Mucosa of descending colon (tissue), 3 donors: ENCODE results near the gene FGD4. TPM values are rescaled to one million over a fixed set of nuclear protein-coding genes. Genes with fewer than 3 reads are reported as not detected.

Experiments used
- ATAC-seq: fragments of 200-7000 bp; cut with Tn5 transposase; one replicate; pipeline ENCODE4 v1.9.1; 2020; ENCODE audit warnings: mild to moderate bottlenecking, moderate library complexity
- DNase-seq, 3 donors: peaks; one replicate each; pipeline ENCODE4 v3.0.0-alpha.2; 2020
- H3K36me3 ChIP-seq: fragments of 200-600 bp; one replicate; pipeline ENCODE4 v1.8.0; 2021; ENCODE audit warnings: low read depth, mild to moderate bottlenecking
- H3K4me1 ChIP-seq: fragments of 200-600 bp; one replicate; pipeline ENCODE4 v1.8.0; 2021; ENCODE audit warnings: low read depth, mild to moderate bottlenecking
- H3K4me3 ChIP-seq: fragments of 200-600 bp; one replicate; pipeline ENCODE4 v1.8.0; 2021; ENCODE audit warnings: mild to moderate bottlenecking
- H3K9me3 ChIP-seq: fragments of 200-600 bp; one replicate; pipeline ENCODE4 v1.8.0; 2021; ENCODE audit warnings: mild to moderate bottlenecking
- CTCF ChIP-seq: fragments of 200-600 bp; IDR thresholded peaks from one replicate; pipeline ENCODE4 v1.8.0; 2022; ENCODE audit warnings: antibody characterized with exemption, mild to moderate bottlenecking
- intact Hi-C, 2 donors: fragments of 100-400 bp; cut with DNase I in 1 of 2; cut with micrococcal nuclease in 1 of 2; formaldehyde crosslinking; loops; one replicate each; pipeline versions ENCODE4 v1.11.0 to v1.11.1; 2022; cut with DNase I, micrococcal nuclease
- total RNA-seq, 3 donors: library from RNA; stranded (reverse); fragmentation: NEBNext Ultra II Directional in 2 of 3; extraction: Animal tissue kit (Norgen Biotek cat#: 25700) in 2 of 3; gene quantifications; one replicate each; pipeline versions ENCODE4 v1.2.1 to v1.2.4, GENCODE V29; 2021 to 2023
- donor health status: DM: no; HTN: no; CAD: no; lungs with moderate emphysema.
- donor health status: DM: no; HTN: no; CAD: no.
- donor health status: DM: no; HTN: yes; CAD: no.

FGD4 gene
- total RNA-seq, 3 donors from 2014 or later: 31.5 to 66.7 (median 51.7) TPM

GRCh38 chr12:32398181-32398580, 1.2 kb upstream of the FGD4 start:
- DNase-seq (no peak), ATAC-seq (no peak)
- Histone ChIP-seq H3K4me3 (no peak overlapping the region), H3K36me3 (no peaks in the 10 kb centered on the region), H3K9me3 (no peaks in the 10 kb centered on the region), H3K4me1 (peaks cover 17% of the 10 kb centered on the region)
- no peak for TF ChIP-seq CTCF
- intact Hi-C loops: no loop called here

- intact Hi-C loops: no loop called here
- Histone ChIP-seq H3K4me1 (peaks cover 17% of the 10 kb centered on the region), H3K36me3 (no peaks in the 10 kb centered on the region), H3K9me3 (no peaks in the 10 kb centered on the region), H3K4me3 (peak overlapping the region; percentile 73)
- peak in 1 of 3 donors; percentile 88 for DNase-seq
- no peak for TF ChIP-seq CTCF
- peak; percentile 8 for ATAC-seq
These were observed 465 bp upstream of the FGD4 start for GRCh38 chr12:32398816-32399369.

- H3K4me3 ChIP-seq: peak overlapping the region; percentile 73
- peaks cover 17% of the 10 kb centered on the region for H3K4me1 ChIP-seq
- no peak for TF ChIP-seq CTCF
- intact Hi-C loops: no loop called here
- ATAC-seq (peak; percentile 55), DNase-seq (peak in 2 of 3 donors; percentile 59 to 71)
- H3K36me3 ChIP-seq: no peaks in the 10 kb centered on the region
- no peaks in the 10 kb centered on the region for H3K9me3 ChIP-seq
These were observed 835 bp downstream of the FGD4 start for GRCh38 chr12:32400114-32400672.

GRCh38 chr12:32400866-32401265, 1.5 kb downstream of the FGD4 start:
- TF ChIP-seq CTCF: no peak
- no peaks in the 10 kb centered on the region for H3K36me3 ChIP-seq
- peak; percentile 21 for ATAC-seq
- H3K9me3 ChIP-seq: no peaks in the 10 kb centered on the region
- DNase-seq: no peak
- peaks cover 17% of the 10 kb centered on the region for H3K4me1 ChIP-seq
- H3K4me3 ChIP-seq: peak overlapping the region; percentile 73
- intact Hi-C loops: no loop called here

GRCh38 chr12:32402170-32402569, 2.8 kb downstream of the FGD4 start:
- Histone ChIP-seq H3K4me1 (peaks cover 17% of the 10 kb centered on the region), H3K36me3 (no peaks in the 10 kb centered on the region), H3K9me3 (no peaks in the 10 kb centered on the region), H3K4me3 (no peak overlapping the region)
- ATAC-seq: no peak
- intact Hi-C loops: no loop called here
- no peak for DNase-seq
- TF ChIP-seq CTCF: no peak
